ENCODE measurements around the gene SLC35D3. TPM values are rescaled to one million over a fixed set of nuclear protein-coding genes. Genes with fewer than 3 reads are reported as not detected.

The SLC35D3 gene
- total and polyA plus RNA-seq, 8 donors = 0.09 to 2.7 (median 1.8) TPM; not detected in 1

GRCh38 chr6:136920216-136920615 lies 1.9 kb upstream of the SLC35D3 start:
- Histone ChIP-seq H3K9me3 (no peaks in the 10 kb centered on the region), H3K27me3 (peaks cover 57 to 85% of the 10 kb centered on the region in 2 donors), H3K4me1 (peaks cover 20 to 38% of the 10 kb centered on the region in 2 donors), H3K36me3 (peaks cover 0 to 19% of the 10 kb centered on the region in 2 donors), H3K4me3 (no peak overlapping the region), H3K27ac (no peak overlapping the region)
- intact Hi-C loops (cut with DNase I) = no loop called here
- no peak for DNase-seq
- TF ChIP-seq CTCF (IDR thresholded peaks at IDR 0.05) = no peak
- ATAC-seq = no peak

- ATAC-seq (peak; percentile 13), DNase-seq (peak in 1 of 4 donors; percentile 14)
- H3K4me3 ChIP-seq = peak overlapping the region; percentile 18 to 43
- peaks cover 0 to 13% of the 10 kb centered on the region in 2 donors for H3K36me3 ChIP-seq
- intact Hi-C loops (cut with DNase I) = no loop called here
- H3K27me3 ChIP-seq = peaks cover 57 to 91% of the 10 kb centered on the region in 2 donors
- H3K27ac ChIP-seq = no peak overlapping the region
- peaks cover 20 to 38% of the 10 kb centered on the region in 2 donors for H3K4me1 ChIP-seq
- no peak for TF ChIP-seq CTCF (IDR thresholded peaks at IDR 0.05)
- H3K9me3 ChIP-seq = no peaks in the 10 kb centered on the region
Measured at GRCh38 chr6:136920671-136921380, 1.3 kb upstream of the SLC35D3 start.

GRCh38 chr6:136921381-136921935 lies 643 bp upstream of the SLC35D3 start:
- H3K27me3 ChIP-seq = peaks cover 57 to 95% of the 10 kb centered on the region in 2 donors
- DNase-seq = peak in 3 of 4 donors; percentile 29 to 82 (median 39)

GRCh38 chr6:136922685-136923006 lies 545 bp downstream of the SLC35D3 start:
- Histone ChIP-seq H3K36me3 (no peaks in the 10 kb centered on the region), H3K27ac (no peak overlapping the region), H3K27me3 (peaks cover 57 to 83% of the 10 kb centered on the region in 2 donors), H3K4me1 (peaks cover 20 to 38% of the 10 kb centered on the region in 2 donors), H3K9me3 (no peaks in the 10 kb centered on the region), H3K4me3 (peak overlapping the region; percentile 18 to 43)
- ATAC-seq (no peak), DNase-seq (no peak)
- intact Hi-C loops (cut with DNase I) = no loop called here
- no peak for TF ChIP-seq CTCF (IDR thresholded peaks at IDR 0.05)

More at GRCh38 chr6:136921381-136921935, 643 bp upstream of the SLC35D3 start:
- H3K36me3 ChIP-seq = peaks cover 0 to 6% of the 10 kb centered on the region in 2 donors
- intact Hi-C loops (cut with DNase I) = no loop called here
- ATAC-seq = peak; percentile 63
- H3K4me1 ChIP-seq = peaks cover 20 to 38% of the 10 kb centered on the region in 2 donors
- peak overlapping the region; percentile 18 to 43 for H3K4me3 ChIP-seq
- no peaks in the 10 kb centered on the region for H3K9me3 ChIP-seq
- no peak overlapping the region for H3K27ac ChIP-seq
- TF ChIP-seq CTCF (IDR thresholded peaks at IDR 0.05) = no peak

GRCh38 chr6:136923116-136923953 lies 1.2 kb downstream of the SLC35D3 start:
- Histone ChIP-seq H3K4me1 (peaks cover 20 to 38% of the 10 kb centered on the region in 2 donors), H3K36me3 (no peaks in the 10 kb centered on the region), H3K27me3 (peaks cover 57 to 78% of the 10 kb centered on the region in 2 donors), H3K4me3 (no peak overlapping the region), H3K9me3 (no peaks in the 10 kb centered on the region), H3K27ac (no peak overlapping the region)
- intact Hi-C loops (cut with DNase I) = no loop called here
- ATAC-seq (no peak), DNase-seq (no peak)
- TF ChIP-seq CTCF (IDR thresholded peaks at IDR 0.05) = no peak
